Heart left ventricle (tissue), 16 donors: ENCODE measurements around the gene AKIRIN1. TPM values are rescaled to one million over a fixed set of nuclear protein-coding genes. Genes with fewer than 3 reads are reported as not detected.

ENCODE experiments used
- ATAC-seq, 4 donors: fragments of 200-7000 bp; cut with Tn5 transposase; one replicate each; pipeline ENCODE4 v1.9.1; 2020 to 2022; ENCODE audit warnings: moderate library complexity in 4 of 4, mild to moderate bottlenecking in 3 of 4, moderate number of reproducible peaks in 1 of 4
- DNase-seq, 5 donors: peaks; one replicate each; pipeline ENCODE4 v3.0.0-alpha.2; 2020
- H3K27ac ChIP-seq, 12 donors: fragments of 200-600 bp; sonication (generic) in 4 of 12; one replicate each; pipeline versions ENCODE4 v1.5.0 to v1.8.0; 2016 to 2022; ENCODE audit warnings: mild to moderate bottlenecking in 2 of 12
- H3K27me3 ChIP-seq, 9 donors: fragments of 200-600 bp; sonication (generic) in 2 of 9; one replicate each; pipeline versions ENCODE4 v1.5.1 to v1.8.0; 2016 to 2022; ENCODE audit warnings: mild to moderate bottlenecking in 3 of 9
- H3K36me3 ChIP-seq, 9 donors: fragments of 200-600 bp; sonication (generic) in 2 of 9; one replicate each; pipeline versions ENCODE4 v1.5.0 to v1.8.0; 2018 to 2022; ENCODE audit warnings: mild to moderate bottlenecking in 2 of 9
- H3K4me1 ChIP-seq, 12 donors: fragments of 200-600 bp; sonication (generic) in 4 of 12; one replicate each; pipeline versions ENCODE4 v1.5.0 to v1.8.0; 2016 to 2022; ENCODE audit warnings: mild to moderate bottlenecking in 3 of 12
- H3K4me3 ChIP-seq, 12 donors: fragments of 200-600 bp; sonication (generic) in 4 of 12; one replicate each; pipeline versions ENCODE4 v1.5.0 to v1.8.0; 2017 to 2022; ENCODE audit warnings: mild to moderate bottlenecking in 9 of 12, moderate library complexity in 4 of 12
- H3K9me3 ChIP-seq, 12 donors: fragments of 200-600 bp; sonication (generic) in 4 of 12; one replicate each; pipeline versions ENCODE4 v1.5.0 to v1.8.0; 2016 to 2022; ENCODE audit warnings: mild to moderate bottlenecking in 1 of 12
- CTCF ChIP-seq, 12 donors: fragments of 200-600 bp; sonication (generic) in 4 of 12; IDR thresholded peaks; one replicate each; pipeline versions ENCODE4 v1.5.0 to v1.8.0; 2018 to 2022; ENCODE audit warnings: antibody characterized with exemption in 12 of 12, mild to moderate bottlenecking in 5 of 12
- POLR2A ChIP-seq, 2 donors: fragments of 450-650 bp; IDR thresholded peaks; one replicate each; pipeline ENCODE4 v1.6.1; 2017; ENCODE audit warnings: antibody characterized with exemption in 2 of 2, mild to moderate bottlenecking in 2 of 2, moderate library complexity in 2 of 2
- WGBS, 4 donors: extraction: QIAGEN DNeasy Blood & Tissue Kit in 2 of 4; methylation state at CpG; one replicate each; pipeline versions ENCODE4 v1.1.5 to v1.1.7; 2013 to 2018; 5-methylcytosine and 5-hydroxymethylcytosine counted together
- intact Hi-C, 10 donors: fragments of 100-400 bp; cut with DNase I; formaldehyde crosslinking; loops; one replicate each; pipeline versions ENCODE4 v1.11.1 to v1.14.2; 2022
- polyA plus RNA-seq, 2 donors: library from polyadenylated mRNA; stranded (reverse); fragments of 200-250 nt; gene quantifications; one replicate each; pipeline ENCODE4 v1.2.3, GENCODE V29; 2013
- total RNA-seq, 9 donors: library from RNA; depleted of rRNA in 2 of 9; stranded (reverse); fragments of >200 nt in 2 of 9; fragmentation: NEBNext Ultra II Directional in 3 of 9; extraction: Animal tissue kit (Norgen Biotek cat#: 25700) in 3 of 9; gene quantifications; one replicate each; pipeline versions ENCODE4 v1.1.0 to v1.2.4, GENCODE V29; 2016 to 2023
- donor health status: ischemic (EF 13 %, LVEDD 7.1; RV severe dilation, severe dysfunction).
- donor health status: healthy with polysubstance abuse.
- donor health status: DM: no; HTN: yes; CAD: no.
- donor health status: DM: no; HTN: no; CAD: no.
- donor health status: ischemic (EF 25% LVEDD 6.9; RV normal size, moderate dysfunction).
- donor health status: ischemic (EF 25% LVEDD 5.7; RV mildly dilated, moderate dysfunction).
- donor health status: healthy.
- donor health status: DM: yes; HTN: yes; CAD: no.
- donor health status: ischemic (EF 35%, LVEDD 5.7; RV mildly dilated, moderate dysfunction).
- donor health status: nonischemic (EF 11% LVEDD 7.7; RV severe dilation, severe dysfunction).
- donor health status: DM: yes; HTN: yes; CAD: no.
- donor health status: PGD.
- donor health status: ischemic (EF 29% LVEDD 5.4; RV normal size, mild dysfunction).
- donor health status: nonischemic (EF 23%, LVEDD 6.1; RV moderate dilation, normal function).

AKIRIN1 gene
- total and polyA plus RNA-seq, 11 donors = 15.8 to 68.1 (median 55.9) TPM

- TF ChIP-seq CTCF (IDR thresholded peaks at IDR 0.05) (no peak), POLR2A (IDR thresholded peaks at IDR 0.05) (no peak)
- DNase-seq = no peak
- H3K9me3 ChIP-seq = no peaks in the 10 kb centered on the region
- no peak for ATAC-seq
- 70 to 78% (median 78%) methylated on average over 5 of the region's 5 CpGs for WGBS, 4 donors
- intact Hi-C loops = loop anchor here in 9 of 10 donors (5.0 to 10.0 kb wide), 5 partner anchors 33 to 137 kb away; partner anchors contain the start of genes MYCBP (in 7 of the 9), NDUFS5 (in 4 of the 9) and RRAGC (in 2 of the 9)
- peaks cover 12 to 70% (median 44%) of the 10 kb centered on the region in 12 donors for H3K4me1 ChIP-seq
- no peaks in the 10 kb centered on the region for H3K27me3 ChIP-seq
- no peak overlapping the region for H3K4me3 ChIP-seq
- H3K27ac ChIP-seq = no peak overlapping the region
- H3K36me3 ChIP-seq = peaks cover 0 to 50% (median 22%) of the 10 kb centered on the region in 9 donors
Observed at GRCh38 chr1:38994196-38994595, 3.1 kb downstream of the AKIRIN1 start.

GRCh38 chr1:38997034-38997900, 6.2 kb downstream of the AKIRIN1 start:
- no peak overlapping the region for H3K4me3 ChIP-seq
- peak in 1 of 4 donors; percentile 30 for ATAC-seq

GRCh38 chr1:38997901-38998190, 6.8 kb downstream of the AKIRIN1 start:
- no peak for DNase-seq
- ATAC-seq = no peak
- intact Hi-C loops = loop anchor here in 4 of 10 donors (10.0 kb wide), 2 partner anchors 123 to 133 kb away; partner anchors contain the start of gene MYCBP (in 3 of the 4)
- Histone ChIP-seq H3K4me3 (no peak overlapping the region), H3K27me3 (no peaks in the 10 kb centered on the region), H3K27ac (peak overlapping the region in 5 of 12 donors; percentile 7 to 41 (median 17)), H3K4me1 (peaks cover 11 to 64% (median 36%) of the 10 kb centered on the region in 12 donors), H3K9me3 (no peaks in the 10 kb centered on the region), H3K36me3 (peaks cover 4 to 87% (median 58%) of the 10 kb centered on the region in 9 donors)
- no peak for TF ChIP-seq CTCF (IDR thresholded peaks at IDR 0.05)
- no peak for TF ChIP-seq POLR2A (IDR thresholded peaks at IDR 0.05)
- 32 to 39% (median 36%) methylated on average over 3 of the region's 3 CpGs for WGBS, 4 donors

More at GRCh38 chr1:38997034-38997900, 6.2 kb downstream of the AKIRIN1 start:
- no peaks in the 10 kb centered on the region for H3K27me3 ChIP-seq
- H3K9me3 ChIP-seq = no peaks in the 10 kb centered on the region
- TF ChIP-seq POLR2A (IDR thresholded peaks at IDR 0.05) = no peak
- TF ChIP-seq CTCF (IDR thresholded peaks at IDR 0.05) = no peak
- intact Hi-C loops = loop anchor here in 4 of 10 donors (10.0 kb wide), 2 partner anchors 122 to 132 kb away; partner anchors contain the start of gene MYCBP (in 3 of the 4)
- DNase-seq = no peak
- H3K36me3 ChIP-seq = peaks cover 4 to 81% (median 52%) of the 10 kb centered on the region in 9 donors
- H3K27ac ChIP-seq = peak overlapping the region in 6 of 12 donors; percentile 7 to 41 (median 16)
- H3K4me1 ChIP-seq = peaks cover 12 to 64% (median 39%) of the 10 kb centered on the region in 12 donors
- 46 to 61% (median 56%) methylated on average over 4 of the region's 4 CpGs for WGBS, 4 donors
